H1 (cell line): ENCODE data around the gene TMTC2. TPM values are rescaled to one million over a fixed set of nuclear protein-coding genes. Genes with fewer than 3 reads are reported as not detected.

Source experiments
- CTCF ChIA-PET: fragments of 300-600 bp; sonication (Branson Sonifier 250); formaldehyde crosslinking; loops from one replicate; lab custom pipeline; 2021; ENCODE audit not compliant: partially characterized antibody; lab: Charles Lee
- POLR2A ChIA-PET: fragments of 300-600 bp; sonication (Branson Sonifier 250); formaldehyde crosslinking; loops from one replicate; lab custom pipeline; 2021; ENCODE audit warnings: inconsistent platforms; ENCODE audit not compliant: partially characterized antibody; lab: Charles Lee
- DNase-seq, 2 experiments: peaks; one replicate each; pipeline versions ENCODE4 v3.0.0 to v3.0.0-alpha.2; 2010 to 2022; ENCODE audit warnings: low spot score in 2 of 2, low read depth in 1 of 2, mixed read lengths in 1 of 2
- FAIRE-seq: peaks from 2 replicates; lab custom pipeline; 2011; peaks lifted over from hg19 to GRCh38; lab: Jason Lieb, UNC
- H2AFZ ChIP-seq: 2 replicates; pipeline ENCODE4 v1.8.1; 2012; ENCODE audit warnings: low read length, inconsistent platforms
- H2AK5ac ChIP-seq: 2 replicates; pipeline ENCODE4 v1.6.1; 2013; ENCODE audit warnings: low read depth, low read length
- H2BK120ac ChIP-seq: replicated peaks from 2 replicates; pipeline ENCODE3; 2013; ENCODE audit warnings: low read depth, low read length, inconsistent platforms
- H2BK12ac ChIP-seq: 2 replicates; pipeline ENCODE4 v1.6.1; 2013; ENCODE audit warnings: low read depth, low read length
- H2BK15ac ChIP-seq: 2 replicates; pipeline ENCODE4 v1.6.1; 2013; ENCODE audit warnings: low read length
- H2BK20ac ChIP-seq: 2 replicates; pipeline ENCODE4 v1.6.1; 2013; ENCODE audit warnings: low read length
- H2BK5ac ChIP-seq: 2 replicates; pipeline ENCODE4 v1.6.1; 2013; ENCODE audit warnings: low read depth, low read length
- H3K14ac ChIP-seq: 2 replicates; pipeline ENCODE4 v1.6.1; 2013; ENCODE audit warnings: inconsistent platforms; ENCODE audit not compliant: insufficient read length
- H3K18ac ChIP-seq: 2 replicates; pipeline ENCODE4 v1.6.1; 2013; ENCODE audit warnings: low read length; ENCODE audit errors: extremely low read depth
- H3K23ac ChIP-seq: 2 replicates; pipeline ENCODE4 v1.6.1; 2013; ENCODE audit warnings: inconsistent platforms; ENCODE audit not compliant: insufficient read length
- H3K23me2 ChIP-seq: 2 replicates; pipeline ENCODE4 v1.6.1; 2013; ENCODE audit warnings: low read depth, low read length
- H3K27ac ChIP-seq: 2 replicates; pipeline ENCODE4 v1.6.1; 2011; ENCODE audit warnings: low read depth, low read length, inconsistent platforms
- H3K27me3 ChIP-seq, 4 experiments: replicated peaks in 1 of 4; 1 replicate in 1 of 4; 2 replicates in 3 of 4; pipeline versions ENCODE4 v1.6.1 to v1.8.1; 2011 to 2013; ENCODE audit warnings: low read length in 3 of 4, mild to moderate bottlenecking in 3 of 4, inconsistent platforms in 2 of 4, mixed read lengths in 2 of 4, moderate library complexity in 1 of 4; ENCODE audit not compliant: control insufficient read depth in 3 of 4, insufficient read depth in 3 of 4; ENCODE audit errors: extremely low read depth in 1 of 4
- H3K36me3 ChIP-seq, 4 experiments: 2 replicates each; pipeline versions ENCODE4 v1.6.1 to v1.8.1; 2011 to 2013; ENCODE audit warnings: mild to moderate bottlenecking in 4 of 4, low read length in 3 of 4, moderate library complexity in 2 of 4, control low read depth in 1 of 4, inconsistent platforms in 1 of 4; ENCODE audit not compliant: insufficient read depth in 4 of 4, control insufficient read depth in 2 of 4
- H3K4ac ChIP-seq: replicated peaks from 2 replicates; pipeline ENCODE3; 2013; ENCODE audit warnings: low read length, low read depth, mixed read lengths, inconsistent platforms; ENCODE audit not compliant: insufficient read length
- H3K4me1 ChIP-seq, 4 experiments: replicated peaks in 1 of 4; 1 replicate in 1 of 4; 2 replicates in 3 of 4; pipeline versions ENCODE4 v1.6.1 to v1.8.1; 2011 to 2013; ENCODE audit warnings: low read length in 3 of 4, inconsistent platforms in 2 of 4, mixed read lengths in 1 of 4; ENCODE audit not compliant: insufficient read depth in 4 of 4, control insufficient read depth in 3 of 4
- H3K4me2 ChIP-seq, 2 experiments: 2 replicates each; pipeline versions ENCODE4 v1.6.1 to v1.8.1; 2011 to 2013; ENCODE audit warnings: low read depth in 2 of 2, low read length in 2 of 2, control low read depth in 1 of 2, inconsistent platforms in 1 of 2, mild to moderate bottlenecking in 1 of 2; ENCODE audit not compliant: insufficient read depth in 1 of 2
- H3K4me3 ChIP-seq, 4 experiments: fragments of 200-600, 300-600 bp in 1 of 4; sonication (generic), shearing (Covaris generic), sonication (Bioruptor Twin) in 1 of 4; 2 replicates each; pipeline versions ENCODE4 v1.5.1 to v1.8.1; 2011 to 2016; ENCODE audit warnings: low read length in 4 of 4, low read depth in 3 of 4, control low read depth in 2 of 4, inconsistent platforms in 2 of 4, mild to moderate bottlenecking in 2 of 4, mixed read lengths in 1 of 4, moderate library complexity in 1 of 4; ENCODE audit not compliant: insufficient read depth in 2 of 4; ENCODE audit errors: extremely low read depth in 1 of 4
- H3K56ac ChIP-seq: replicated peaks from 2 replicates; pipeline ENCODE3; 2013; ENCODE audit warnings: low read depth, mild to moderate bottlenecking, mixed read lengths, low read length, inconsistent platforms; ENCODE audit not compliant: insufficient read length
- H3K79me1 ChIP-seq: 2 replicates; pipeline ENCODE4 v1.6.1; 2013; ENCODE audit warnings: low read depth, low read length, control low read depth
- H3K79me2 ChIP-seq, 2 experiments: 2 replicates each; pipeline versions ENCODE4 v1.6.1 to v1.8.1; 2012 to 2013; ENCODE audit warnings: low read length in 2 of 2, mild to moderate bottlenecking in 2 of 2, inconsistent platforms in 1 of 2; ENCODE audit not compliant: insufficient read depth in 2 of 2, control insufficient read depth in 1 of 2
- H3K9ac ChIP-seq, 4 experiments: replicated peaks in 1 of 4; 1 replicate in 1 of 4; 2 replicates in 3 of 4; pipeline versions ENCODE4 v1.6.1 to v1.8.1; 2011 to 2013; ENCODE audit warnings: low read depth in 3 of 4, low read length in 3 of 4, control low read depth in 2 of 4, mild to moderate bottlenecking in 2 of 4, moderate library complexity in 2 of 4, inconsistent platforms in 1 of 4; ENCODE audit errors: extremely low read depth in 1 of 4
- H3K9me3 ChIP-seq, 2 experiments: 2 replicates each; pipeline versions ENCODE4 v1.6.1 to v1.8.1; 2012 to 2013; ENCODE audit warnings: mild to moderate bottlenecking in 2 of 2, moderate library complexity in 2 of 2, control low read depth in 1 of 2, inconsistent platforms in 1 of 2, low read depth in 1 of 2, low read length in 1 of 2, mixed read lengths in 1 of 2; ENCODE audit not compliant: insufficient read depth in 2 of 2
- H4K20me1 ChIP-seq, 2 experiments: replicated peaks in 1 of 2; 2 replicates each; pipeline versions ENCODE3 to v1.8.1; 2011 to 2013; ENCODE audit warnings: inconsistent platforms in 2 of 2, low read length in 2 of 2, mild to moderate bottlenecking in 1 of 2; ENCODE audit not compliant: insufficient read depth in 2 of 2, control insufficient read depth in 1 of 2
- H4K5ac ChIP-seq: 2 replicates; pipeline ENCODE4 v1.6.1; 2013; ENCODE audit warnings: low read length, low read depth, mixed read lengths, inconsistent platforms; ENCODE audit not compliant: insufficient read length
- H4K8ac ChIP-seq: 2 replicates; pipeline ENCODE4 v1.8.0; 2013; ENCODE audit warnings: mild to moderate bottlenecking, moderate library complexity, low read length, inconsistent platforms; ENCODE audit not compliant: insufficient read depth; ENCODE audit errors: extremely low read depth
- H4K91ac ChIP-seq: replicated peaks from 2 replicates; pipeline ENCODE3; 2013; ENCODE audit warnings: low read length, mixed read lengths, inconsistent platforms; ENCODE audit not compliant: insufficient read length
- GABPA ChIP-seq: IDR thresholded peaks from 2 replicates; pipeline ENCODE4 v1.6.1; 2011; ENCODE audit warnings: mild to moderate bottlenecking, low read length, moderate library complexity, borderline replicate concordance; ENCODE audit not compliant: insufficient read depth
- GTF2F1 ChIP-seq: IDR thresholded peaks from 2 replicates; pipeline ENCODE4 v1.6.1; 2012; ENCODE audit warnings: low read depth, low read length, improper control_type of control experiment, borderline replicate concordance
- HDAC2 ChIP-seq, 2 experiments: fragments of 300-600 bp in 1 of 2; sonication (generic) in 1 of 2; IDR thresholded peaks; 2 replicates each; pipeline ENCODE4 v1.6.1; 2011 to 2012; ENCODE audit warnings: low read depth in 2 of 2, low read length in 2 of 2, mild to moderate bottlenecking in 2 of 2, moderate library complexity in 2 of 2, borderline replicate concordance in 1 of 2, inconsistent platforms in 1 of 2
- KDM1A ChIP-seq: fragments of 200-600, 300-600 bp; sonication (generic); IDR thresholded peaks from 2 replicates; pipeline ENCODE4 v1.7.1; 2016; ENCODE audit warnings: mild to moderate bottlenecking, low read length, borderline replicate concordance
- KDM5A ChIP-seq: fragments of 200-600 bp; IDR thresholded peaks from 2 replicates; pipeline ENCODE4 v1.7.1; 2012; ENCODE audit warnings: mild to moderate bottlenecking, low read length, inconsistent platforms, mixed read lengths
- RFX5 ChIP-seq: IDR thresholded peaks from 2 replicates; pipeline ENCODE4 v1.6.1; 2011; ENCODE audit warnings: low read depth, low read length, improper control_type of control experiment, borderline replicate concordance
- RXRA ChIP-seq: IDR thresholded peaks from 2 replicates; pipeline ENCODE4 v1.6.1; 2011; ENCODE audit warnings: low read depth, mild to moderate bottlenecking, low read length, moderate library complexity; ENCODE audit not compliant: insufficient read depth
- SAP30 ChIP-seq: fragments of 300-600 bp; sonication (generic); IDR thresholded peaks from 2 replicates; pipeline ENCODE4 v1.7.1; 2012; ENCODE audit warnings: low read length, moderate library complexity, mild to moderate bottlenecking, inconsistent platforms; ENCODE audit not compliant: insufficient read depth, insufficient replicate concordance
- SIRT6 ChIP-seq: IDR thresholded peaks from one replicate; pipeline ENCODE4 v1.7.1; 2012; ENCODE audit warnings: low read length, inconsistent platforms
- SRF ChIP-seq: IDR thresholded peaks from 2 replicates; pipeline ENCODE4 v1.6.1; 2011; ENCODE audit warnings: mild to moderate bottlenecking, low read depth, low read length, moderate library complexity
- TBP ChIP-seq: IDR thresholded peaks from 2 replicates; pipeline ENCODE4 v1.6.1; 2011; ENCODE audit warnings: low read depth, low read length, improper control_type of control experiment
- YY1 ChIP-seq: IDR thresholded peaks from 2 replicates; pipeline ENCODE4 v1.6.1; 2011; ENCODE audit warnings: low read depth, mild to moderate bottlenecking, low read length
- WGBS, 2 experiments: shearing (Covaris generic) in 1 of 2; methylation state at CpG; one replicate each; pipeline versions ENCODE4 v1.1.6 to v1.1.7; 2013 to 2015; ENCODE audit warnings: low lambda C conversion rate in 2 of 2, mixed read lengths in 2 of 2, inconsistent platforms in 1 of 2, low coverage in 1 of 2, missing lambda C conversion rate in 1 of 2; ENCODE audit not compliant: insufficient replicate concordance in 2 of 2, insufficient coverage in 1 of 2, insufficient read length in 1 of 2; ENCODE audit errors: extremely low coverage in 1 of 2, missing lambda C conversion rate in 1 of 2; 5-methylcytosine and 5-hydroxymethylcytosine counted together
- polyA plus RNA-seq, 7 experiments: library from polyadenylated mRNA; depleted of rRNA in 3 of 7; stranded (reverse) in 5 of 7; unstranded in 2 of 7; fragments of >200 nt in 5 of 7; fragments of 200-250 nt in 2 of 7; gene quantifications; 1 replicate in 5 of 7; 2 replicates in 1 of 7; 4 replicates in 1 of 7; pipeline versions ENCODE4 v1.2.1 to v1.2.3, GENCODE V29; 2011 to 2013; ENCODE audit warnings: missing spikeins in 2 of 7, mixed read lengths in 2 of 7
- total RNA-seq: library from RNA; stranded (reverse); fragmentation: NEBNext Ultra II Directional; extraction: Animal tissue kit (Norgen Biotek cat#: 25700); gene quantifications from 2 replicates; pipeline ENCODE4 v1.2.1, GENCODE V29; 2021
- TF ChIP-seq, protein P1 (sequence below): IDR thresholded peaks from 2 replicates; pipeline ENCODE4 v1.6.1; 2011; ENCODE audit warnings: low read length, improper control_type of control experiment

The TMTC2 gene
- total and polyA plus RNA-seq, 2 of the 8 experiments (the other 6 are each of a cell fraction or from before 2014, with no cell fraction given) = 2.3 to 3.9 TPM

DNA sequence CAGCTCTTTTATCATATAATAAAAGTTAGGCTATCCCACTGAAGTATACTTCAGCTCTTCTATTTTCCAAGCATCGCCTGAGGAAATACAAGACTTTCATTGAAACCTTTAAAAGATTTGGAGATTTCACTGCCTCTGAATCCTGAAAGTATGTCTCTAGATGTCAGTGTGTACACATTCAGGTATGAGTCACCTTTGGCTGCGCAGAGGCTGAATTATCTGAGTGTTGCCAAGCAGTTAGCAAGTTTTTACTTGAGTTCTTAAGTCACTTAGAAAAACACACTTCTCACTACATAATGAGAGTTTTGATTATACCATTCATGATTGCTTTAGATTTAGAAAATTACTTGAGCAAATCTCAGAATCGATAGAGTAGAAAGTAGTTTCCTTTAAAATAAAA is 210.3 kb downstream of the TMTC2 start:
- no peaks in the 10 kb centered on the region for H3K79me2 ChIP-seq
- DNase-seq (no peak), FAIRE-seq (no peak)
- H2BK20ac ChIP-seq = no peak overlapping the region
- no peak overlapping the region for H2AK5ac ChIP-seq
- H4K20me1 ChIP-seq = no peaks in the 10 kb centered on the region
- no peak overlapping the region for H3K4me3 ChIP-seq
- no peak overlapping the region for H3K18ac ChIP-seq
- no peak overlapping the region for H2BK12ac ChIP-seq
- no peak overlapping the region for H3K23ac ChIP-seq
- H3K4ac ChIP-seq = no peak overlapping the region
- H4K5ac ChIP-seq = no peak overlapping the region
- H3K4me2 ChIP-seq = no peak overlapping the region
- H2BK15ac ChIP-seq = no peak overlapping the region
- no peak overlapping the region for H4K91ac ChIP-seq
- H3K14ac ChIP-seq = no peak overlapping the region
- WGBS, 2 experiments = 96% methylated on average over 3 of the region's 3 CpGs; no CpG with 5 or more reads in 1 of the 2 experiments
- no peaks in the 10 kb centered on the region for H3K4me1 ChIP-seq
- H3K56ac ChIP-seq = no peak overlapping the region
- no peak overlapping the region for H2BK120ac ChIP-seq
- H3K27me3 ChIP-seq = no peaks in the 10 kb centered on the region
- H2AFZ ChIP-seq = no peak overlapping the region
- no peak overlapping the region for H2BK5ac ChIP-seq
- ChIA-PET POLR2A (no interaction called here), CTCF (interaction anchor here (0.5 to 2.2 kb wide), 4 partner anchors 10 to 1016 kb away, joined by 3 to 8 read pairs (median 4); partner anchors contain the start of gene TMTC2)
- no peak overlapping the region for H4K8ac ChIP-seq
- H3K27ac ChIP-seq = no peak overlapping the region
- H3K36me3 ChIP-seq = no peaks in the 10 kb centered on the region; a peak in 1 of 8 replicates
- H3K9ac ChIP-seq = no peak overlapping the region
- no peaks in the 10 kb centered on the region for H3K79me1 ChIP-seq
- no peaks in the 10 kb centered on the region for H3K23me2 ChIP-seq
- no peaks in the 10 kb centered on the region for H3K9me3 ChIP-seq
- no peak for TF ChIP-seq SAP30
- no peak for TF ChIP-seq RXRA
- TF ChIP-seq RFX5 = no peak
- TF ChIP-seq KDM5A = no peak
- no peak for TF ChIP-seq TBP
- TF ChIP-seq GABPA = no peak
- no peak for TF ChIP-seq GTF2F1
- TF ChIP-seq SIRT6 = no peak
- TF ChIP-seq KDM1A = no peak
- TF ChIP-seq SRF = no peak
- no peak for TF ChIP-seq HDAC2 (IDR thresholded peaks at IDR 0.05; ENCODE audit: borderline replicate concordance in 1 of 2, low read depth in 2 of 2, low read length in 2 of 2)
- no peak for TF ChIP-seq YY1
- TF ChIP-seq, protein P1, sequence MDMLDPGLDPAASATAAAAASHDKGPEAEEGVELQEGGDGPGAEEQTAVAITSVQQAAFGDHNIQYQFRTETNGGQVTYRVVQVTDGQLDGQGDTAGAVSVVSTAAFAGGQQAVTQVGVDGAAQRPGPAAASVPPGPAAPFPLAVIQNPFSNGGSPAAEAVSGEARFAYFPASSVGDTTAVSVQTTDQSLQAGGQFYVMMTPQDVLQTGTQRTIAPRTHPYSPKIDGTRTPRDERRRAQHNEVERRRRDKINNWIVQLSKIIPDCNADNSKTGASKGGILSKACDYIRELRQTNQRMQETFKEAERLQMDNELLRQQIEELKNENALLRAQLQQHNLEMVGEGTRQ = no peak
